ENCODE measurements around the gene SLC6A3. TPM values are rescaled to one million over a fixed set of nuclear protein-coding genes. Genes with fewer than 3 reads are reported as not detected.

The SLC6A3 gene
- total and polyA plus RNA-seq, 4 donors, result 0.95 to 12.0 (median 1.5) TPM

DNA sequence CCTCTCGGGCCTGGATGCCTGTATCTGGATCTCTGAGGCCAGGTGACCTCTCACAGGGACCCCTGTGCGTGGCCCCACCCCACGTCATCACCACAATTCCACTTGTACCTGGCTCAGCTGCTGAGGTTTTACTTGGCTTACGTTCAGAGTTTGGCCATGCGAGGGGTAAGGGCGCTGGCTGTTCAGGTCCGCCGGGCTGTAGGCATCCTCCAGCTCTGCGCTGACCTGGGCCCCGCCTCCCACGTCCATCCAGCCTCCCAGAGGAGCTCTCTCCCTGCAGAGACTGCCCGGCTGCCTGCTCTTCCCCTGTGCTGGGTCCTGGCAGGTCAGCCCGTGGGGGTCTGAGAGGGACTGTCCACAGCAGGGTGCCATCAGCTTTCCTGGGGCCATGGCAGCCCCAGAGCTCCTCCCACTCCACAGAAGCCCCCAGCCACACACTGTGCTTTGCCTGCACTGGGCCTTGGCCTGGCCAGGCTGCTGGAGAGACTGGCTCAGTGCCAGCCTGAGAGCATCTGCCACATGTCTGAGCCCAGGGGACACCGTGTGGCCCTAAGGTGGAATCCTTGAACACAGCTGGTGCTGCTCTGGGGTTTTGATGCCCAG lies 43.6 kb downstream of the SLC6A3 start:
- H3K27me3 ChIP-seq (ENCODE audit: control insufficient read depth, insufficient read depth, low read length), result no peaks in the 10 kb centered on the region
- no peak for DNase-seq (ENCODE audit: low read depth in 4 of 6, low spot score in 6 of 6)
- 60% methylated on average over 14 of the region's 14 CpGs for WGBS (ENCODE audit: insufficient coverage)

DNA sequence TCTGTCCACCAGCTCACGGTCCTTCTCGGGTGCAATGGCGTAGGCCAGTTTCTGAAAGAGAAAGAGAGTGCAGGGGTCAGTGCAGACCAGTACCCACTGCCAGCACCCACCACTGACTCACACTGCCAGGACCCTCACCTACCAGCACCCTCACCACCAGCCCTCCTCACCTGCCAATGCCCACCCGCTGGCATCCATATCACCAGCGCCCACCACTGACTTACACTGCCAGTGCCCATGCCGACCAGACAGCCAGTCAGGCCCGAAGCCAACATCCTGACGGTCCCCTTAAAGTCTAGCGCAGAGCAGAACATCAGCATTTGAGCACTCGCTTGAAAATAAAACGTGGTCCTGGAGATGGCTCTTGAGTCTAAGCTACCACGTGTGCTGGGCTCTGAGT lies 44.3 kb downstream of the SLC6A3 start:
- Histone ChIP-seq H3K27me3 (ENCODE audit: control insufficient read depth, insufficient read depth, low read length) (no peaks in the 10 kb centered on the region), H3K27ac (ENCODE audit: low read depth, low read length) (no peak overlapping the region), H3K36me3 (ENCODE audit: control insufficient read depth, insufficient read depth, low read length) (no peaks in the 10 kb centered on the region), H3K9me3 (ENCODE audit: control insufficient read depth, insufficient read depth, low read length) (no peaks in the 10 kb centered on the region), H3K4me1 (ENCODE audit: control insufficient read depth, insufficient read depth, low read length) (peaks cover 5% of the 10 kb centered on the region), H3K4me3 (ENCODE audit: low read depth, low read length) (no peak overlapping the region)
- DNase-seq (ENCODE audit: low read depth in 4 of 6, low spot score in 6 of 6), result no peak
- WGBS (ENCODE audit: insufficient coverage), result 84% methylated on average over 12 of the region's 12 CpGs

More for the DNA sequence above, 43.6 kb downstream of the SLC6A3 start:
- H3K36me3 ChIP-seq (ENCODE audit: control insufficient read depth, insufficient read depth, low read length), result no peaks in the 10 kb centered on the region
- H3K27ac ChIP-seq (ENCODE audit: low read depth, low read length), result no peak overlapping the region
- no peaks in the 10 kb centered on the region for H3K4me1 ChIP-seq (ENCODE audit: control insufficient read depth, insufficient read depth, low read length)
- no peaks in the 10 kb centered on the region for H3K9me3 ChIP-seq (ENCODE audit: control insufficient read depth, insufficient read depth, low read length)
- no peak overlapping the region for H3K4me3 ChIP-seq (ENCODE audit: low read depth, low read length)

DNA sequence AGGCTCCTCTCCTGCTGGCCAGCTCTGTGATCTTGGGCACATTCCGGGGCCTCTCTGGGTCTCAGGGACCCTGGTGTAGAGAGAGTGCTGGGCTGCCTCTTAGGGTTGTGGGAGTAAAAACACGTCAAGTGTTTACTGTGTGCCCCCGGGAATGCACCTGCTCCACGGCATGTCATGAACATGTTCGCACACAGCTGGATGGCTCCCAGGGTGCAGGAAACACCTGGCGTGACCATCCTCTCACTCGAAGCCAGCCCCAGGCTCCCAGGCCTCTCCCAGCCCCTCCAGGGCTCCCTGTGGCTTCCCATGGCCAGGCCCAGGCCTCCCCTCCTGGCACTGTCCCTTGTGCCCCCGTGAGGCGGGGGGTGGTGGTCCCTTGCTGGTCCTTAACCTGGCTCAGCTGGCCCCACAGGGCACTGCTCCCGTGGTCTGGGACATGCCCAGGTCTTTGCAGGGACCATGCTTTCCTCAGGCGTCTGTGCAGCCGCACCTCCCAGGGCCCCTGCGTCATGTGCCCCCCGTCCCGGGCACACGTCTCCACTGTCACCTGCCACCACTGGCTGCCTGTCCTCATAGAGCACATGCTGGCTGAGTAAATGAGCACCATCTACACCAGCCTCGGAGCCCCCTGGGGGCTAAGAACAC lies 44.9 kb downstream of the SLC6A3 start:
- no peaks in the 10 kb centered on the region for H3K36me3 ChIP-seq (ENCODE audit: control insufficient read depth, insufficient read depth, low read length)
- no peak overlapping the region for H3K4me3 ChIP-seq (ENCODE audit: low read depth, low read length)
- no peak overlapping the region for H3K27ac ChIP-seq (ENCODE audit: low read depth, low read length)
- H3K9me3 ChIP-seq (ENCODE audit: control insufficient read depth, insufficient read depth, low read length), result no peaks in the 10 kb centered on the region
- no peaks in the 10 kb centered on the region for H3K27me3 ChIP-seq (ENCODE audit: control insufficient read depth, insufficient read depth, low read length)
- peaks cover 8% of the 10 kb centered on the region for H3K4me1 ChIP-seq (ENCODE audit: control insufficient read depth, insufficient read depth, low read length)
- WGBS (ENCODE audit: insufficient coverage), result 82% methylated on average over 17 of the region's 17 CpGs
- DNase-seq (ENCODE audit: low read depth in 4 of 6, low spot score in 6 of 6), result no peak

DNA sequence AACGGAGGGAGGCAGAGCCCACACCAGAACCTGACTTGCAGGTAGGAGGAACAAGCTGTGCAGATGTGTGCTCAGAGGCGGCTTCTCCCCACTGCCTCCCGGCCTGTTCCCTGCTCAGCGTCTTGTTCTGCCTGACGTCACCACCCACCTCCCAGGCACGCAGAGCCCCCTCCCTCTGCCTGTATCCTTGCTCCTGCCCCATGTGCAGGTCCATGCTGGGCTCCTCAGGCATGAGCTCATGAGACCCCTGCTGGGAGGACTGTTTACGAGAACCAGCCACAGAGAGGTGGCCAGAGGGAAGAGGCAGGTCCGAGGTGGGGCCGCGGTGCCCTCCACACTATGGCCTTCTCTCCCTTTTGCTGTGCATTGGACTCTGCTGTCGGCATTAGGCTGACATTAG lies 45.5 kb downstream of the SLC6A3 start:
- DNase-seq (ENCODE audit: low read depth in 4 of 6, low spot score in 6 of 6), result no peak
- peaks cover 14% of the 10 kb centered on the region for H3K4me1 ChIP-seq (ENCODE audit: control insufficient read depth, insufficient read depth, low read length)
- H3K27me3 ChIP-seq (ENCODE audit: control insufficient read depth, insufficient read depth, low read length), result no peaks in the 10 kb centered on the region
- H3K27ac ChIP-seq (ENCODE audit: low read depth, low read length), result no peak overlapping the region
- no peaks in the 10 kb centered on the region for H3K9me3 ChIP-seq (ENCODE audit: control insufficient read depth, insufficient read depth, low read length)
- WGBS (ENCODE audit: insufficient coverage), result 75% methylated on average over 10 of the region's 11 CpGs
- H3K4me3 ChIP-seq (ENCODE audit: low read depth, low read length), result no peak overlapping the region
- no peaks in the 10 kb centered on the region for H3K36me3 ChIP-seq (ENCODE audit: control insufficient read depth, insufficient read depth, low read length)

DNA sequence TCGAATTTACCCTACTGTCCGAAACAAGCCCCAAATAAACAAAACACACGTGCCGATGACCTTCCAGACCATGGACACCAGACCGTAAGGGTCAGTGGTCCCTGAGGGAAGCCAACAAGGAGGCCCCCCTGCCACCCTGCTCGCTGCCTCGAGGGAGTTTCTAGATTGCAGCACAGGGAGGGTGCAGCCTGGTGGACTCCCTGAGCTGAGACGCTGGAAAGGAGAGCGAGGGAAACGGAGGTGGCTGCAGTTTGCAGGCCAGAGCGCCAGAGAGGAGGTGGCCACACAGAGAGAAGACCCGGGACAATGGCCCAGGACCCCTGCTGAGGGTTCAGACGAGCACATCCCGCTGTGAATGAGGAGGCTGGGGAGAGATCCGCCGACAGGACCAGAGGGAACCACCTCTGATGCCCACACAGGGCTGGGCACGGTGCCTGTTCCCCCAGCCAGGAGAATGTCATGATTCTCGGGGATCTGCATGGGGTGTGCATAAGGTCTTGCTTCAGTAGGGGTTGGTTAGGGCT lies 48.9 kb downstream of the SLC6A3 start:
- peaks cover 34% of the 10 kb centered on the region for H3K4me1 ChIP-seq (ENCODE audit: control insufficient read depth, insufficient read depth, low read length)
- H3K4me3 ChIP-seq (ENCODE audit: low read depth, low read length), result no peak overlapping the region
- H3K9me3 ChIP-seq (ENCODE audit: control insufficient read depth, insufficient read depth, low read length), result no peaks in the 10 kb centered on the region
- H3K27ac ChIP-seq (ENCODE audit: low read depth, low read length), result no peak overlapping the region
- DNase-seq (ENCODE audit: low read depth in 4 of 6, low spot score in 6 of 6), result no peak
- H3K36me3 ChIP-seq (ENCODE audit: control insufficient read depth, insufficient read depth, low read length), result no peaks in the 10 kb centered on the region
- H3K27me3 ChIP-seq (ENCODE audit: control insufficient read depth, insufficient read depth, low read length), result no peaks in the 10 kb centered on the region
- WGBS (ENCODE audit: insufficient coverage), result 35% methylated on average over 13 of the region's 18 CpGs

DNA sequence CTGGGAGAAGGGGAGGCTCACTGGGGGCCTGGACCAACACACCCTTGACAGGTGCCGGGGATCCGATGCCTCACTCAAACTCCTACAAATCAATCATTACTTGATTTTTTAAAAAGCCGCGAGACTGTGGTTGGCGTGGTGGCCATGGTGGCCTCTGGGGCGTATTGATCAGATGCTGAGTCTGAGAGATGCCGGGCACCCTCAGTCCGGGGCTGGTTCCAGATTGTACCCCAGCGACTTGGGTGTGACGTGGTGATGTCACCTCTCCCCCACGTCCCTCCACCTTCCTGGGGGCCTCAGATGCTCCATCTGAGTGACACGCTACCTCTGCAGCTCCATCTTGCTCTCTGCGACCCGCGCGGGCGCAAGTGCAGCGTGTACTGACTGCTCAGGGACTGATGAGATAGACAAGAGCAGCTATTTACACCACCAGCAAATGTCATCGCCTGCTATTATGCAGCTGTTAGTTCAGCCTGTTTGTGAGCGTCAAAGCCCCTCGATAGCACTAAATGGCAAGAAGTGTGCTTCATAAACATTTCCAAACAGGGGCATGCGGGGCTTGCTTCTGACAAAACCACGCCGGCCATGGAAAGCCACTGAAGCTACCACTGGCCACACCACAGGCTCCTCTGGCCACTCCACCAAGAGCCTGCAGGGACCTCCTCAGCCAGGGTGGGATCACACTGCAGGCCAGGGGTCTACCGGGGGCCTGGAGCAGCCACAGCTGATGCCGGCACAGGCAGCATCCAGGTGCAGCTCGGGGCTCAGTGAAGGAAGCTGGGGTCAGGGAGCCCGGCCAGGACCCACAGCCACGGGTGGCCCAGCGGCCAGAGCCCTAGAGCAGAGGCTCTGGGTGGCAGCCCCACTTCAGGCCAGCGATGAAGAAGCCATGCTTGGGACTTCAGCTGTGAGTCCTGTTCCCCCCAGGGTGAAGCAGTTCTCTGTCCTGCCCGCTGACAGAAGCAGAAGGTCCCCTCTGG lies 50.1 kb downstream of the SLC6A3 start:
- H3K4me1 ChIP-seq (ENCODE audit: control insufficient read depth, insufficient read depth, low read length), result peaks cover 44% of the 10 kb centered on the region
- H3K27ac ChIP-seq (ENCODE audit: low read depth, low read length), result no peak overlapping the region
- H3K36me3 ChIP-seq (ENCODE audit: control insufficient read depth, insufficient read depth, low read length), result no peaks in the 10 kb centered on the region
- H3K4me3 ChIP-seq (ENCODE audit: low read depth, low read length), result no peak overlapping the region
- H3K9me3 ChIP-seq (ENCODE audit: control insufficient read depth, insufficient read depth, low read length), result no peaks in the 10 kb centered on the region
- 81% methylated on average over 29 of the region's 32 CpGs for WGBS (ENCODE audit: insufficient coverage)
- H3K27me3 ChIP-seq (ENCODE audit: control insufficient read depth, insufficient read depth, low read length), result no peaks in the 10 kb centered on the region
- DNase-seq (ENCODE audit: low read depth in 4 of 6, low spot score in 6 of 6), result peak in 1 of 6 donors; percentile 91

DNA sequence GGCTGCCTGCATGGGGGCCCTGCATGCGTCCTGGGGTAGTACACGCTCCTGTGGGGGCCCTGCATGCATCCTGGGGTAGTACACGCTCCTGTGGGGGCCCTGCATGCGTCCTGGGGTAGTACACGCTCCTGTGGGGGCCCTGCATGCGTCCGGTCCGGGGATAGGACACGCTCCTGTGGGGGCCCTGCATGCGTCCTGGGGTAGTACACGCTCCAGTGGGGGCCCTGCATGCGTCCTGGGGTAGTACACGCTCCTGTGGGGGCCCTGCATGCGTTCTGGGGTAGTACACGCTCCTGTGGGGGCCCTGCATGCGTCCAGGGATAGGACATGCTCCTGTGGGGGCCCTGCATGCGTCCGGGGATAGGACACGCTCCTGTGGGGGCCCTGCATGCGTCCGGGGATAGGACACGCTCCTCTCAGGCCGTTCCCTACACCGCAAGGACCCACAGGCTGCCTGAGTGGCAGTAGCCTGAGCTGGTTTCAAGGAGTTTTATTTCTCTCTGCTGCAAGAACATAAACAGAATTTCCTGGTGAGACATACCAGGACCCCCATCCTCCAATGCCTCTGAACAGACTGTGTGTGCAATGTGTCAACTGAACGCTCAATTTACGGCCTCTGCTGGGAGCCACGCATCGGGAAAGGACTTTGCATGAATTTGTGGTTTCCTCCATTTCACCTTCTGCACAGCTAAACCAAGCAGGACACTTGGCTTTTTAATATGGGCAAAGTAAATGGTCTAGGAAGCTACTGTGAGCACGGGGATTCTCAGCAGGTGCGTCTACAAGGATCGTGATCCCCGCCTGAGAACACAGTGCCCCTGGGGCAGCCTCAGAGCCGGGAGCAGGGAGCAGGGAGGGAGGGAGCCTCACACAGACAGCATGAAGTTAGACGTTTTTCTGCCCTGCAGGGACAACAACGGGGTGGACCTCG lies 51.4 kb downstream of the SLC6A3 start:
- H3K4me3 ChIP-seq (ENCODE audit: low read depth, low read length), result no peak overlapping the region
- H3K9me3 ChIP-seq (ENCODE audit: control insufficient read depth, insufficient read depth, low read length), result no peaks in the 10 kb centered on the region
- H3K36me3 ChIP-seq (ENCODE audit: control insufficient read depth, insufficient read depth, low read length), result no peaks in the 10 kb centered on the region
- WGBS (ENCODE audit: insufficient coverage), result 58% methylated on average over 36 of the region's 36 CpGs
- DNase-seq (ENCODE audit: low read depth in 4 of 6, low spot score in 6 of 6), result peak in 1 of 6 donors; percentile 80
- peaks cover 45% of the 10 kb centered on the region for H3K4me1 ChIP-seq (ENCODE audit: control insufficient read depth, insufficient read depth, low read length)
- H3K27ac ChIP-seq (ENCODE audit: low read depth, low read length), result no peak overlapping the region
- no peaks in the 10 kb centered on the region for H3K27me3 ChIP-seq (ENCODE audit: control insufficient read depth, insufficient read depth, low read length)

DNA sequence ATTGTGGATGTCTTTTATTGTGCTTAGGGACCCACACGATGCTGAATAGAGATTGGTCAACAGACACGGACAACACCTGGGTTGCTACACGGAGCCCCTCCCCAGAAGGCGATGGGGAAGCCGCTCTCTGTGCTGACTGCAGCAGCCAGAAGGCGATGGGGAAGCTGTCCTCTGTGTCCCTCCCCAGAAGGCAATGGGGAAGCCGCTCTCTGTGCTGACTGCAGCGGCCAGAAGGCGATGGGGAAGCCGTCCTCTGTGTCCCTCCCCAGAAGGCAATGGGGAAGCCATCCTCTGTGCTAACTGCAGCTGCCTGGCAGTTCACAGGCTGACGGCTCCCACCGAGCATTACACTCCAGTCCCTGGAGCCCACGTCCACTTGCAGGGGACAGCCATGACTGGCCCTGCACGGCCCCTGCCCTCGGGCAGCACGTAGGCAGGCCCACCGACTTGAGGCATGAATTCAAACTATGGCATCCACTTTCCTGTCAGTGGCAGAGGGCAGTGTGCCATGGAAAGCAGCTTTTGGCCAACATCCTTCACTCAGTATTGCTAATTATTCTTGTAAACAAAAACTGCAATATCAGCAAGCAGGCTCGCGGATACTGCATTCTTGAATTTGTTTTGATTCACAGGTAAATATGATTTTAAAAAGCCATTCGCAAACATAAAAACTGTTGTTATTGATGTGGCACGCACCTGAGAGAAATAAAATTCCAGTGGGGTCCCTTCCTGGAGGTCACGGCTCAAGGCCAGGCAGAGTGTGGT lies 52.3 kb downstream of the SLC6A3 start:
- H3K27me3 ChIP-seq (ENCODE audit: control insufficient read depth, insufficient read depth, low read length), result peaks cover 2% of the 10 kb centered on the region
- H3K36me3 ChIP-seq (ENCODE audit: control insufficient read depth, insufficient read depth, low read length), result no peaks in the 10 kb centered on the region
- H3K27ac ChIP-seq (ENCODE audit: low read depth, low read length), result no peak overlapping the region
- peak in 1 of 6 donors; percentile 15 for DNase-seq (ENCODE audit: low read depth in 4 of 6, low spot score in 6 of 6)
- H3K9me3 ChIP-seq (ENCODE audit: control insufficient read depth, insufficient read depth, low read length), result no peaks in the 10 kb centered on the region
- no peak overlapping the region for H3K4me3 ChIP-seq (ENCODE audit: low read depth, low read length)
- peaks cover 45% of the 10 kb centered on the region for H3K4me1 ChIP-seq (ENCODE audit: control insufficient read depth, insufficient read depth, low read length)
- WGBS (ENCODE audit: insufficient coverage), result 66% methylated on average over 20 of the region's 22 CpGs
